ENCODE results near the gene ADCY10. TPM values are rescaled to one million over a fixed set of nuclear protein-coding genes. Genes with fewer than 3 reads are reported as not detected.

ADCY10 gene
- total and polyA plus RNA-seq, 2 of the 8 experiments (the other 6 are each of a cell fraction or from before 2014, with no cell fraction given) = 0.02 TPM; not detected in 1

DNA sequence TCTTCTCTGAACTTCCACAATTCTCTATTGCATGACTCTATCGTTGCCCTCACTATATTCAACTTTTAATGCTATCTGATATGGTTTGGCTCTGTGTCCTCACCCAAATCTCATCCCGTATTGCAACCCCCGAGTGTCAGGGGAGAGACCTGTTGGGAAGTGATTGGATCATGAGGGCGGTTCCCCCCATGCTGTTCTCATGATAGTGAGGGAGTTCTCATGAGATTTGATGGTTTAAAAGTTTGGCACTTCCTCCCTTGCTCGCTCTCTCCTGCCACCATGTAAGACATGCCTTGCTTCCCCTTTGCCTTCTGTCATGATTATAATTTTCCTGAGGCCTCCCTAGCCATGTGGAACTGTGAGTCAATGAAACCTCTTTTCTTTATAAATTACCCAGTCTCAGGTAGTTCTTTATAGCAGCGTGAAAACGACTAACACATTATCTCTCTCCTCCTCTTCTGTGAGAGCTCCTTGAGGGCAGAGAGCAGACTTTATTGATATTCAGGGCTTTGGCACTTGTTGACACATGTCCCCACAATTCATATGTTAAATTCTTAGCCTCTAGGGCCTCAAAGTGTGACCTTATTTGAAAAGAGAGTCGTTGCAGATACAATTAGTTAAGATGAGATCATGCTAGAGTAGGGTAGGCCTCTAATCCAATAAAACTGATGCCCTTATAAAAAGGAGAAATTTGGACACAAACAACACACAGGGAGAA is 52.1 kb downstream of the ADCY10 start (continued):
- TF ChIP-seq NRF1 (IDR thresholded peaks at IDR 0.05; ENCODE audit: low read depth, low read length) (no peak), NANOG (IDR thresholded peaks at IDR 0.05; ENCODE audit: insufficient read depth, low read depth, low read length, poor library complexity, severe bottlenecking) (no peak), POU5F1 (IDR thresholded peaks at IDR 0.05; ENCODE audit: low read depth, low read length) (no peak), RAD21 (IDR thresholded peaks at IDR 0.05 in 1 of 2, conservative IDR thresholded peaks at IDR 0.05 in 1 of 2; ENCODE audit: low read depth in 2 of 2, low read length in 2 of 2) (no peak), KDM1A (IDR thresholded peaks at IDR 0.05; ENCODE audit: borderline replicate concordance, low read length) (no peak), CREB1 (IDR thresholded peaks at IDR 0.05) (no peak), TAF7 (optimal IDR thresholded peaks at IDR 0.05; ENCODE audit: borderline replicate concordance, low read depth, low read length) (no peak), JUND (IDR thresholded peaks at IDR 0.05; ENCODE audit: low read length) (no peak), SUZ12 (IDR thresholded peaks at IDR 0.05; ENCODE audit: low read length) (no peak)
